Ovary (tissue), 9 donors: ENCODE results near the gene LRRC32. TPM values are rescaled to one million over a fixed set of nuclear protein-coding genes. Genes with fewer than 3 reads are reported as not detected.

Source experiments
- DNase-seq, 5 donors: peaks; one replicate each; pipeline ENCODE4 v3.0.0-alpha.2; 2019 to 2020
- H3K27ac ChIP-seq, 2 donors: fragments of 200-600 bp; one replicate each; pipeline versions ENCODE4 v1.5.1 to v1.8.0; 2019 to 2022
- H3K27me3 ChIP-seq: fragments of 200-600 bp; one replicate; pipeline ENCODE4 v1.8.0; 2022
- H3K36me3 ChIP-seq: fragments of 200-600 bp; sonication (generic); one replicate; pipeline ENCODE4 v1.5.1; 2019
- H3K4me1 ChIP-seq: one replicate; pipeline ENCODE4 v1.8.1; 2013; ENCODE audit warnings: mild to moderate bottlenecking, moderate library complexity; ENCODE audit not compliant: insufficient read depth
- H3K4me3 ChIP-seq: fragments of 200-600 bp; sonication (generic); one replicate; pipeline ENCODE4 v1.5.1; 2017
- H3K9me3 ChIP-seq, 2 donors: fragments of 200-600 bp in 1 of 2; sonication (generic) in 1 of 2; one replicate each; pipeline versions ENCODE4 v1.5.1 to v1.8.1; 2013 to 2019; ENCODE audit warnings: mild to moderate bottlenecking in 1 of 2, moderate library complexity in 1 of 2
- CTCF ChIP-seq, 3 donors: fragments of 450-650 bp in 2 of 3; fragments of 200-600 bp in 1 of 3; IDR thresholded peaks; one replicate each; pipeline versions ENCODE4 v1.5.1 to v1.8.0; 2016 to 2022; ENCODE audit warnings: antibody characterized with exemption in 3 of 3, mild to moderate bottlenecking in 1 of 3
- EP300 ChIP-seq: sonication (generic); formaldehyde crosslinking; IDR thresholded peaks from one replicate; pipeline ENCODE4 v1.6.1; 2017; ENCODE audit warnings: antibody characterized with exemption
- POLR2A ChIP-seq: fragments of 450-650 bp; IDR thresholded peaks from one replicate; pipeline ENCODE4 v1.6.1; 2017; ENCODE audit warnings: antibody characterized with exemption, mild to moderate bottlenecking, moderate library complexity
- WGBS, 3 donors: extraction: QIAGEN DNeasy Blood & Tissue Kit in 1 of 3; methylation state at CpG; one replicate each; pipeline versions ENCODE4 v1.1.5 to v1.1.7; 2013 to 2017; 5-methylcytosine and 5-hydroxymethylcytosine counted together
- intact Hi-C, 4 donors: fragments of 100-400 bp; cut with DNase I; formaldehyde crosslinking; loops; one replicate each; pipeline versions ENCODE4 v1.11.0 to v1.15.1; 2022 to 2023
- polyA plus RNA-seq, 2 donors: library from polyadenylated mRNA; stranded (reverse); fragments of 200-250 nt in 1 of 2; fragments of 350-450 nt in 1 of 2; fragmentation: Illumina TruSeq in 1 of 2; extraction: RNeasy Lipid Tissue Mini Kit (QIAGEN cat#74804) in 1 of 2; gene quantifications; one replicate each; pipeline ENCODE4 v1.2.3, GENCODE V29; 2013 to 2014
- total RNA-seq, 7 donors: library from RNA; depleted of rRNA in 2 of 7; stranded (reverse); fragments of >200 nt in 2 of 7; fragmentation: NEBNext Ultra II Directional in 3 of 7; extraction: Animal tissue kit (Norgen Biotek cat#: 25700) in 3 of 7; gene quantifications; one replicate each; pipeline versions ENCODE4 v1.1.0 to v1.2.4, GENCODE V29; 2016 to 2023
- donor health status: DM: no; HTN: no; CAD: no; lungs with moderate emphysema.
- donor health status: DM: no; HTN: no; CAD: no.
- donor health status: Bipolar disorder and iron deficiency.
- donor health status: DM: yes; HTN: yes; CAD: no.
- donor health status: DM: no; HTN: no; CAD: no.
- donor health status: DM: yes; HTN: yes; CAD: no.

Gene LRRC32
- total and polyA plus RNA-seq, 9 donors = 3.2 to 47.1 (median 29.5) TPM

GRCh38 chr11:76667856-76668255 lies 2.7 kb downstream of the LRRC32 start:
- peaks cover 14% of the 10 kb centered on the region for H3K4me1 ChIP-seq
- 62 to 76% (median 71%) methylated on average over 7 of the region's 7 CpGs for WGBS, 3 donors
- peak in 2 of 5 donors; percentile 6 to 32 for DNase-seq
- no peaks in the 10 kb centered on the region for H3K27me3 ChIP-seq
- no peak overlapping the region for H3K27ac ChIP-seq
- no peaks in the 10 kb centered on the region for H3K9me3 ChIP-seq
- H3K4me3 ChIP-seq = no peak overlapping the region
- no peak for TF ChIP-seq CTCF (IDR thresholded peaks at IDR 0.05)
- intact Hi-C loops = no loop called here
- H3K36me3 ChIP-seq = no peaks in the 10 kb centered on the region

- DNase-seq = peak in 2 of 5 donors; percentile 15 to 27
Measured at GRCh38 chr11:76667271-76667818, 3.2 kb downstream of the LRRC32 start.

GRCh38 chr11:76666830-76667229 lies 3.7 kb downstream of the LRRC32 start:
- WGBS, 3 donors = 78 to 85% (median 78%) methylated on average over 5 of the region's 5 CpGs
- H3K4me3 ChIP-seq = no peak overlapping the region
- peak in 2 of 5 donors; percentile 7 for DNase-seq
- no peak for TF ChIP-seq CTCF (IDR thresholded peaks at IDR 0.05)
- TF ChIP-seq EP300 = no peak
- no peak for TF ChIP-seq POLR2A
- no peaks in the 10 kb centered on the region for H3K9me3 ChIP-seq
- peaks cover 12% of the 10 kb centered on the region for H3K4me1 ChIP-seq
- no peaks in the 10 kb centered on the region for H3K27me3 ChIP-seq
- H3K27ac ChIP-seq = no peak overlapping the region
- intact Hi-C loops = no loop called here
- no peaks in the 10 kb centered on the region for H3K36me3 ChIP-seq

More at GRCh38 chr11:76667271-76667818, 3.2 kb downstream of the LRRC32 start:
- peaks cover 12% of the 10 kb centered on the region for H3K4me1 ChIP-seq
- no peaks in the 10 kb centered on the region for H3K36me3 ChIP-seq
- no peak overlapping the region for H3K27ac ChIP-seq
- H3K27me3 ChIP-seq = no peaks in the 10 kb centered on the region
- 81 to 92% (median 85%) methylated on average over 15 of the region's 15 CpGs for WGBS, 3 donors
- H3K4me3 ChIP-seq = no peak overlapping the region
- H3K9me3 ChIP-seq = no peaks in the 10 kb centered on the region
- intact Hi-C loops = no loop called here
- TF ChIP-seq CTCF (IDR thresholded peaks at IDR 0.05) (no peak), EP300 (no peak), POLR2A (no peak)

- Histone ChIP-seq H3K4me1 (peaks cover 12% of the 10 kb centered on the region), H3K27me3 (no peaks in the 10 kb centered on the region), H3K36me3 (no peaks in the 10 kb centered on the region), H3K27ac (no peak overlapping the region), H3K4me3 (no peak overlapping the region), H3K9me3 (no peaks in the 10 kb centered on the region)
- peak in 3 of 5 donors; percentile 39 to 66 (median 52) for DNase-seq
- TF ChIP-seq POLR2A = no peak
- TF ChIP-seq EP300 = no peak
- TF ChIP-seq CTCF (IDR thresholded peaks at IDR 0.05) = no peak
- 21 to 33% (median 29%) methylated on average over 6 to 7 of the region's 7 CpGs for WGBS, 3 donors
- intact Hi-C loops = no loop called here
Measured at GRCh38 chr11:76666408-76666807, 4.1 kb downstream of the LRRC32 start.
